Fibroblast of gingiva (primary cell): ENCODE data around the gene RFC2.

Experiments
- DNase-seq: peaks from one replicate; pipeline ENCODE4 v3.0.0-alpha.2; 2011; ENCODE audit warnings: low read depth

RFC2 gene

GRCh38 chr7:74254129-74254857, at the start of gene RFC2:
Gene RFC2, minus strand, starts transcription at chr7:74254399. Its CDS starts 16 bp downstream, at chr7:74254383.
- peak; percentile 97 for DNase-seq

GRCh38 chr7:74302745-74303221, 48.6 kb upstream of the RFC2 start:
- DNase-seq = no peak

- no peak for DNase-seq
Measured at GRCh38 chr7:74300926-74301325, 46.7 kb upstream of the RFC2 start.

- DNase-seq = no peak
Measured at GRCh38 chr7:74299401-74299800, 45.2 kb upstream of the RFC2 start.

GRCh38 chr7:74297516-74298233, 43.5 kb upstream of the RFC2 start:
- no peak for DNase-seq

- peak; percentile 86 for DNase-seq
Measured at GRCh38 chr7:74294191-74294998, 40.2 kb upstream of the RFC2 start.

- no peak for DNase-seq
Measured at GRCh38 chr7:74293577-74293908, 39.3 kb upstream of the RFC2 start.

GRCh38 chr7:74292757-74293576, 38.8 kb upstream of the RFC2 start:
- no peak for DNase-seq

GRCh38 chr7:74291535-74291934, 37.3 kb upstream of the RFC2 start:
- no peak for DNase-seq

- no peak for DNase-seq
Measured at GRCh38 chr7:74290981-74291441, 36.8 kb upstream of the RFC2 start.

GRCh38 chr7:74290553-74290950, 36.4 kb upstream of the RFC2 start:
- DNase-seq = no peak

- peak; percentile 44 for DNase-seq
Measured at GRCh38 chr7:74289659-74290552, 35.7 kb upstream of the RFC2 start.

GRCh38 chr7:74289018-74289658, 34.9 kb upstream of the RFC2 start, which contains the start of gene CLIP2:
Gene CLIP2, plus strand, starts transcription at chr7:74289407. Its CDS starts 28,140 bp downstream, at chr7:74317547.
- DNase-seq = peak; percentile 86

GRCh38 chr7:74288034-74288881, 34.1 kb upstream of the RFC2 start:
- peak; percentile 14 for DNase-seq

- DNase-seq = no peak
Measured at GRCh38 chr7:74287303-74288033, 33.3 kb upstream of the RFC2 start.

GRCh38 chr7:74286131-74286530, 31.9 kb upstream of the RFC2 start:
- DNase-seq = no peak

GRCh38 chr7:74284781-74285259, 30.6 kb upstream of the RFC2 start:
- no peak for DNase-seq

GRCh38 chr7:74283858-74284447, 29.8 kb upstream of the RFC2 start:
- no peak for DNase-seq
